Testis (tissue), 3 donors: ENCODE data around the gene FRMD1. TPM values are rescaled to one million over a fixed set of nuclear protein-coding genes. Genes with fewer than 3 reads are reported as not detected.

Experiments
- DNase-seq: peaks from one replicate; pipeline ENCODE4 v3.0.0-alpha.2; 2019
- H3K27ac ChIP-seq, 2 donors: fragments of 200-600 bp; sonication (generic); one replicate each; pipeline ENCODE4 v1.5.1; 2019
- H3K27me3 ChIP-seq: fragments of 200-600 bp; sonication (generic); one replicate; pipeline ENCODE4 v1.5.1; 2019
- H3K36me3 ChIP-seq: fragments of 200-600 bp; sonication (generic); one replicate; pipeline ENCODE4 v1.5.1; 2017; ENCODE audit warnings: low read depth; ENCODE audit errors: missing control alignments
- H3K4me1 ChIP-seq: fragments of 200-600 bp; sonication (generic); one replicate; pipeline ENCODE4 v1.5.1; 2019
- H3K4me3 ChIP-seq, 2 donors: fragments of 200-600 bp; sonication (generic); one replicate each; pipeline ENCODE4 v1.5.1; 2017 to 2019
- H3K9me3 ChIP-seq: fragments of 200-600 bp; sonication (generic); one replicate; pipeline ENCODE4 v1.5.1; 2017
- CTCF ChIP-seq, 3 experiments: fragments of 450-650 bp in 2 of 3; fragments of 200-600 bp in 1 of 3; sonication (generic) in 1 of 3; IDR thresholded peaks; one replicate each; pipeline ENCODE4 v1.5.1; 2016 to 2019; ENCODE audit warnings: antibody characterized with exemption in 3 of 3, mild to moderate bottlenecking in 2 of 3, moderate library complexity in 1 of 3
- POLR2A ChIP-seq: fragments of 450-650 bp; IDR thresholded peaks from one replicate; pipeline ENCODE4 v1.6.1; 2017; ENCODE audit warnings: antibody characterized with exemption, mild to moderate bottlenecking, moderate library complexity
- WGBS, 2 donors: methylation state at CpG; one replicate each; pipeline ENCODE4 v1.1.5; 2018; 5-methylcytosine and 5-hydroxymethylcytosine counted together
- intact Hi-C: fragments of 100-400 bp; cut with DNase I; formaldehyde crosslinking; loops from one replicate; pipeline ENCODE4 v1.15.1; 2023; ENCODE audit warnings: low total_unique reads
- polyA plus RNA-seq: library from polyadenylated mRNA; stranded (reverse); fragments of 350-450 nt; fragmentation: Illumina TruSeq; extraction: RNeasy Lipid Tissue Mini Kit (QIAGEN cat#74804); gene quantifications from one replicate; pipeline ENCODE4 v1.2.3, GENCODE V29; 2014; ENCODE audit warnings: low read depth, low replicate concordance; ENCODE audit not compliant: insufficient read depth
- total RNA-seq, 2 donors: library from RNA; depleted of rRNA; stranded (reverse); fragments of >200 nt; gene quantifications; one replicate each; pipeline ENCODE4 v1.2.3, GENCODE V29; 2016

The FRMD1 gene
- total and polyA plus RNA-seq, 3 donors from 2014 or later = 7.2 to 13.5 (median 8.0) TPM

DNA sequence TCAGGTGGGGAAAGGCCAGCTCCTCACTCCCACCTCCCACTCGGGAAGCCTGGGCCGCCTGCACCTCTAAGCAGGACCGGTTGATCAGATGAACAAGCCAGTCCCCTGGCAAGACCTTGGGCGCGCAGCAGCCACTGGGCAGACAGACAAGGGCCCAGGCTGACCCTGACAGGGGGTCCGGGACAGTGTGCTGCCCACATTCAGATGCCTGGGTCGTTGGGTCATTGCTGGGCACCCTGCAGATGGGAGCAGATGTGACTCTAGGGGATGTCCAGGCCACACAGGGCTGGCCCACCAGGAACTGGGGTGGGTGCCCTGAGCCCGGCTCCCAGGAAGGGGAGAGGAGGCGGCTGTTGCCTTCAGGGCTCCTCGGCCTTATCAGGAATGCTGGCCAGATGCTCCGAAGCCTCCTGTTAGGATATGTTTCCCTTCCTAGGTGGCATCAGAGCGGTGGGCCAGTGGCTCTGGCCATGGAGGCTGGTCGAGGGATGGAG is 17.3 kb upstream of the FRMD1 start:
- TF ChIP-seq POLR2A (no peak), CTCF (IDR thresholded peaks at IDR 0.05) (no peak)
- Histone ChIP-seq H3K27ac (no peak overlapping the region), H3K27me3 (no peaks in the 10 kb centered on the region), H3K9me3 (no peaks in the 10 kb centered on the region), H3K36me3 (no peaks in the 10 kb centered on the region), H3K4me1 (no peaks in the 10 kb centered on the region), H3K4me3 (no peak overlapping the region)
- DNase-seq = no peak
- intact Hi-C loops = no loop called here
- WGBS, 2 donors = 88 to 91% methylated on average over 4 to 13 of the region's 13 CpGs

DNA sequence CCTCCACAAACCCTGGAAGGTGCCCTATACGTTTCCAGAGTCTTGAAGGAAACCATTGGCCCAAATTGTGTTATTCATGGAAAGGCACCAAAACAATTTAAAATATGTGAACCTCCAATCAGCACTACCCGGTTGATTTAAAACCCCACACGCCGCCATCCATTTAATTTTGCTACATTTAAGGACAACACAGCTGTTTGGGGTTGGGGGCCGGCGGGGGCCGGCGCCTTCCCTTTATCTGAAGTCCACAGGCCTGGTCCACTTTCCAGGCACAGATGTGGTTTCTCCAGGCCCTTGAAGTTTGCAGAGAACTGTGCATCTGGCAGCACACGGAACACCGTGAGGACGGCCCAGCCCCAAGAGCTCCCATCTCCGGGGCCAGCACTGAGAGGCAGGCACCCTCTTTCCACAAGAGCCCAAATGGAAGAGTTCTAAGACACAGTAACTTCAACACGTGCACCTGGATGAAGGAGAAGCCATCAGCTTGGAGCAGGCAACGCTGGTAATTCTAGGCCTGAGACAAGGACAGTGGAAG is 16.8 kb upstream of the FRMD1 start:
- intact Hi-C loops = no loop called here
- no peak for TF ChIP-seq CTCF (IDR thresholded peaks at IDR 0.05)
- TF ChIP-seq POLR2A = no peak
- no peaks in the 10 kb centered on the region for H3K4me1 ChIP-seq
- WGBS, 2 donors = 83 to 91% methylated on average over 12 to 14 of the region's 14 CpGs
- DNase-seq = no peak
- no peaks in the 10 kb centered on the region for H3K9me3 ChIP-seq
- H3K27ac ChIP-seq = no peak overlapping the region
- H3K4me3 ChIP-seq = no peak overlapping the region
- no peaks in the 10 kb centered on the region for H3K27me3 ChIP-seq
- H3K36me3 ChIP-seq = no peaks in the 10 kb centered on the region

GRCh38 chr6:168095171-168095691 is 16.2 kb upstream of the FRMD1 start:
- TF ChIP-seq CTCF (IDR thresholded peaks at IDR 0.05) (no peak), POLR2A (no peak)
- Histone ChIP-seq H3K4me3 (no peak overlapping the region), H3K4me1 (no peaks in the 10 kb centered on the region), H3K27ac (no peak overlapping the region), H3K36me3 (no peaks in the 10 kb centered on the region), H3K27me3 (no peaks in the 10 kb centered on the region), H3K9me3 (no peaks in the 10 kb centered on the region)
- intact Hi-C loops = no loop called here
- 60 to 94% methylated on average over 1 to 17 of the region's 17 CpGs for WGBS, 2 donors
- no peak for DNase-seq

DNA sequence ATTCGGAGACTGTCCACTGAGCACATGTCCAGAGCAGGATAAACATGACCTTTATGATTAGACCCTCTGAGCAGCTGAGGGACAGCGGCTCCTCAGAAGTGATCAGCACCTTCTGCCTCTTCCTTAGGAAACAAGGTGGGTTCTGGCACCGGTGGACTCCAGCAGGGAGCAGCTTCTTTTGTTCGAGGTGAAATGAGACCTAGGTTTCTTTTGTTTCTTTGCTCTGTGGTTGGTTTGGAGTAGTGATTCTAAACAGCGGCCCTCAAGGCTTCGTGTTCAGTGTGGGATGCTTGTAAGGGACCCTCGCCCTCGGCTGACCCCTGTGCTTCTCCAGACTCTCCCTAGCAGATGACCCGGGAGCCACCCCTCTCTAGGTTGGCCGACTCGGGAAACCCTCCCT is 14.6 kb upstream of the FRMD1 start:
- no peak overlapping the region for H3K4me3 ChIP-seq
- H3K27me3 ChIP-seq = no peaks in the 10 kb centered on the region
- peaks cover 3% of the 10 kb centered on the region for H3K4me1 ChIP-seq
- H3K27ac ChIP-seq = no peak overlapping the region
- no peak for DNase-seq
- no peak for TF ChIP-seq POLR2A
- no peak for TF ChIP-seq CTCF (IDR thresholded peaks at IDR 0.05)
- WGBS, 2 donors = 78 to 84% methylated on average over 11 of the region's 11 CpGs
- intact Hi-C loops = no loop called here
- no peaks in the 10 kb centered on the region for H3K9me3 ChIP-seq
- no peaks in the 10 kb centered on the region for H3K36me3 ChIP-seq

DNA sequence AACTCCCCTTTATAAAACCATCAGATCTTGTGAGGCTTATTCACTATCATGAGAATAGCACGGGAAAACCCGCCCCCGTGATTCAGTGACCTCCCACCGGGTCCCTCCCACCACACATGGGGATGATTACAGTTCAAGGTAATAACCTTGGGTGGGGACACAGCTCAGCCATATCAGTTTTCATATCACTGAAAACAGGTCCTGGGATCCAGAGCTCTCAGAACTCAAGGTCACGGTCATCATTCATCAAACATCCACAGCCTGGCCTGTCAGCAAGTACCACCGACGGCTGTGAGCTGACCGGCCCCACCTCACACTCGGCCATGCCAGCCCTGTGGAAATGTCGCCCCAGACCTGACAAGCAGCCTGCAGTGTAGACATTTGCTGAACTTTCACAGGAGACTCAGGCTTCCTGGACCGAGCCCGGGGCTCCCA is 14.1 kb upstream of the FRMD1 start:
- no peak for DNase-seq

More for the DNA sequence above, 14.1 kb upstream of the FRMD1 start:
- Histone ChIP-seq H3K27ac (no peak overlapping the region), H3K9me3 (no peaks in the 10 kb centered on the region), H3K4me1 (peaks cover 7% of the 10 kb centered on the region), H3K36me3 (no peaks in the 10 kb centered on the region), H3K27me3 (no peaks in the 10 kb centered on the region), H3K4me3 (no peak overlapping the region)
- intact Hi-C loops = no loop called here
- no peak for TF ChIP-seq POLR2A
- no peak for TF ChIP-seq CTCF (IDR thresholded peaks at IDR 0.05)
- WGBS, 2 donors = 52 to 59% methylated on average over 12 of the region's 12 CpGs
